Measurements from ENCODE around the gene AAGAB. TPM values are rescaled to one million over a fixed set of nuclear protein-coding genes. Genes with fewer than 3 reads are reported as not detected.
A peak's percentile ranks its signal among the peaks of the same experiment; 100 is the strongest.
"Not testable (repeated sequence)": the region's sequence is repeated elsewhere in the genome, so short reads cannot be mapped to it uniquely, and the experiment has no call there.

AAGAB gene
- total RNA-seq, 2 donors from 2014 or later = 34.1 to 34.3 TPM

DNA sequence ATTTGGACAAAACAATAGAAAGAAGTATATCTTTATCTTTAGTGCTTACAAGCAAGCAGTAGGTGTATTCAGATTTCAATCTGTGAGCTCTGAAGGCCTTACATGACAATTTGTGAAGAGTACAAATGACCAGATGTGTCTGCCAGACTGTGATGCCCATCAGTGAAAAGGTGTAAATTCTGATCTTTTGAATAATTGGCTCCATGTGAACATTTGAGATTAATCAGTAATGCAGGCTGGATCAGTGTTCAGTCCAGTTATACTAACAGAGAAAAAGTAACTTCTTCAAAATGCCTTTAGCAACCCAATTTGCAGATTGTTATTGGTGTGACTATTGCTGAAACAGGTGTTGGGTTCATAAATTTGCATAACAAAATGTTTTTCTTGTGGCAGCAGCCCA, 5.3 kb upstream of the AAGAB start:
- no peaks in the 10 kb centered on the region for H3K36me3 ChIP-seq
- H3K27me3 ChIP-seq (replicated peaks; ENCODE audit: insufficient read depth) = no peaks in the 10 kb centered on the region
- TF ChIP-seq POLR2A (IDR thresholded peaks at IDR 0.05) (no peak), POLR2AphosphoS5 (IDR thresholded peaks at IDR 0.05) (no peak)
- TF ChIP-seq, protein P1, sequence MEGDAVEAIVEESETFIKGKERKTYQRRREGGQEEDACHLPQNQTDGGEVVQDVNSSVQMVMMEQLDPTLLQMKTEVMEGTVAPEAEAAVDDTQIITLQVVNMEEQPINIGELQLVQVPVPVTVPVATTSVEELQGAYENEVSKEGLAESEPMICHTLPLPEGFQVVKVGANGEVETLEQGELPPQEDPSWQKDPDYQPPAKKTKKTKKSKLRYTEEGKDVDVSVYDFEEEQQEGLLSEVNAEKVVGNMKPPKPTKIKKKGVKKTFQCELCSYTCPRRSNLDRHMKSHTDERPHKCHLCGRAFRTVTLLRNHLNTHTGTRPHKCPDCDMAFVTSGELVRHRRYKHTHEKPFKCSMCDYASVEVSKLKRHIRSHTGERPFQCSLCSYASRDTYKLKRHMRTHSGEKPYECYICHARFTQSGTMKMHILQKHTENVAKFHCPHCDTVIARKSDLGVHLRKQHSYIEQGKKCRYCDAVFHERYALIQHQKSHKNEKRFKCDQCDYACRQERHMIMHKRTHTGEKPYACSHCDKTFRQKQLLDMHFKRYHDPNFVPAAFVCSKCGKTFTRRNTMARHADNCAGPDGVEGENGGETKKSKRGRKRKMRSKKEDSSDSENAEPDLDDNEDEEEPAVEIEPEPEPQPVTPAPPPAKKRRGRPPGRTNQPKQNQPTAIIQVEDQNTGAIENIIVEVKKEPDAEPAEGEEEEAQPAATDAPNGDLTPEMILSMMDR (IDR thresholded peaks at IDR 0.05) = no peak
- H3K27ac ChIP-seq = no peak overlapping the region
- no peaks in the 10 kb centered on the region for H3K4me1 ChIP-seq (replicated peaks)
- no peak for DNase-seq (ENCODE audit: low spot score)
- no peak overlapping the region for H3K4me3 ChIP-seq
- H3K9me3 ChIP-seq = no peaks in the 10 kb centered on the region
- intact Hi-C loops (cut with DNase I) = loop anchor here (10.0 kb wide), 2 partner anchors 125 to 235 kb away; no protein-coding TSS in a partner anchor

- H3K4me1 ChIP-seq (replicated peaks) = no peaks in the 10 kb centered on the region
- H3K27ac ChIP-seq = no peak overlapping the region
- no peak for DNase-seq (ENCODE audit: low spot score)
- intact Hi-C loops (cut with DNase I) = loop anchor here (10.0 kb wide), 2 partner anchors 125 to 235 kb away; no protein-coding TSS in a partner anchor
- no peaks in the 10 kb centered on the region for H3K27me3 ChIP-seq (replicated peaks; ENCODE audit: insufficient read depth)
- H3K4me3 ChIP-seq = no peak overlapping the region
- H3K36me3 ChIP-seq = no peaks in the 10 kb centered on the region
- H3K9me3 ChIP-seq = no peaks in the 10 kb centered on the region
- no peak for TF ChIP-seq POLR2A (IDR thresholded peaks at IDR 0.05)
- TF ChIP-seq POLR2AphosphoS5 (IDR thresholded peaks at IDR 0.05) = no peak
- TF ChIP-seq, protein P1 (IDR thresholded peaks at IDR 0.05) = no peak
Measured at GRCh38 chr15:67259379-67259778, 4.9 kb upstream of the AAGAB start.

- H3K9me3 ChIP-seq; H3K27ac ChIP-seq; H3K36me3 ChIP-seq; H3K4me1 ChIP-seq (replicated peaks); H3K27me3 ChIP-seq (replicated peaks; ENCODE audit: insufficient read depth); DNase-seq (ENCODE audit: low spot score); H3K4me3 ChIP-seq: not testable (repeated sequence)
- intact Hi-C loops (cut with DNase I) = loop anchor here (10.0 kb wide), 2 partner anchors 124 to 234 kb away; no protein-coding TSS in a partner anchor
- 98% methylated on average over 3 of the region's 3 CpGs for WGBS
Measured at GRCh38 chr15:67258412-67258811, 4.0 kb upstream of the AAGAB start.

GRCh38 chr15:67256051-67256450, 1.6 kb upstream of the AAGAB start:
- Histone ChIP-seq H3K27me3 (replicated peaks; ENCODE audit: insufficient read depth) (no peaks in the 10 kb centered on the region), H3K9me3 (no peaks in the 10 kb centered on the region), H3K4me3 (no peak overlapping the region), H3K4me1 (replicated peaks) (no peaks in the 10 kb centered on the region), H3K36me3 (no peaks in the 10 kb centered on the region), H3K27ac (no peak overlapping the region)
- no peak for DNase-seq (ENCODE audit: low spot score)
- intact Hi-C loops (cut with DNase I) = loop anchor here (10.0 kb wide), 2 partner anchors 121 to 231 kb away; no protein-coding TSS in a partner anchor
- 88% methylated on average over 3 of the region's 3 CpGs for WGBS
- TF ChIP-seq, protein P1 (IDR thresholded peaks at IDR 0.05) = no peak
- no peak for TF ChIP-seq POLR2A (IDR thresholded peaks at IDR 0.05)
- no peak for TF ChIP-seq POLR2AphosphoS5 (IDR thresholded peaks at IDR 0.05)

GRCh38 chr15:67253549-67254237, 768 bp downstream of the AAGAB start:
- peak overlapping the region; percentile 73 to 78 for H3K27ac ChIP-seq
- H3K36me3 ChIP-seq = no peaks in the 10 kb centered on the region
- H3K4me1 ChIP-seq (replicated peaks) = no peaks in the 10 kb centered on the region
- 27% methylated on average over 15 of the region's 15 CpGs for WGBS
- TF ChIP-seq POLR2A (IDR thresholded peaks at IDR 0.05) = no peak
- TF ChIP-seq, protein P1 (IDR thresholded peaks at IDR 0.05) = no peak
- no peak for TF ChIP-seq POLR2AphosphoS5 (IDR thresholded peaks at IDR 0.05)
- H3K9me3 ChIP-seq = no peaks in the 10 kb centered on the region
- intact Hi-C loops (cut with DNase I) = loop anchor here (5.0 to 10.0 kb wide), 3 partner anchors 119 to 229 kb away; partner anchors contain the start of gene SMAD3
- DNase-seq (ENCODE audit: low spot score) = no peak
- H3K4me3 ChIP-seq = peak overlapping the region; percentile 72 to 77
- no peaks in the 10 kb centered on the region for H3K27me3 ChIP-seq (replicated peaks; ENCODE audit: insufficient read depth)

Data from prostate gland (tissue), 2 donors.